H1 (cell line): Measurements from ENCODE around the gene NHSL2.

Source experiments
- BRCA1 ChIP-seq: IDR thresholded peaks from 2 replicates; pipeline ENCODE4 v1.6.1; 2012; ENCODE audit warnings: low read depth, low read length, improper control_type of control experiment
- CBX8 ChIP-seq: fragments of 300-800, 300-1000 bp; sonication (generic); IDR thresholded peaks from 2 replicates; pipeline ENCODE4 v1.7.1; 2016; ENCODE audit warnings: low read depth, low read length, borderline replicate concordance
- RBBP5 ChIP-seq: IDR thresholded peaks from 2 replicates; pipeline ENCODE4 v1.7.1; 2012; ENCODE audit warnings: low read depth, mild to moderate bottlenecking, inconsistent platforms, low read length, moderate library complexity, borderline replicate concordance
- RNF2 ChIP-seq: fragments of 200-900, 300-1000 bp; sonication (generic); IDR thresholded peaks from 2 replicates; pipeline ENCODE4 v1.7.1; 2016; ENCODE audit warnings: borderline replicate concordance, low read depth, mild to moderate bottlenecking, antibody characterized with exemption, low read length; ENCODE audit not compliant: poor library complexity, severe bottlenecking; ENCODE audit errors: missing control alignments
- TF ChIP-seq, protein P1 (sequence below): IDR thresholded peaks from 2 replicates; pipeline ENCODE4 v1.6.1; 2011; ENCODE audit warnings: low read length, improper control_type of control experiment

DNA sequence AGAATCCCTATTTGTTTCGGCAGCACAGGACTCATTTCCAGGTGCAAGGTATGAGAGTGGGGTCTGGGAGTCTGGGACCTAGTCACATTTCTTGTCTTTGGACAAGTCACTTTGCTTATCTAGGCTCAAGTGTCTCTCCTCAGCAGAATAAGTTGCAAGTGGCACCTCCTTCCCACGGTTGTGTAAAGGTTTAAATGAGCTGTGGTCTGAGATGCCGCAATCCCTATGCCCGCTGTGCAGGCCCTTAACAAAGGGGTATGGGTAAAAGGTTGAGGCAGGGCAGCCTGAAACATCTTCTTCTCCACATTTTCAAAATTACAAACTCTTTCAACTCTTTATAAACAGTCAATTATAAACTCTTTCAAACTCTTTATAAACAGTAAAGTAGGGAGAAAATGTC is 127.4 kb downstream of the NHSL2 start:
- TF ChIP-seq RBBP5 (no peak), BRCA1 (no peak), RNF2 (no peak), CBX8 (no peak)
- TF ChIP-seq, protein P1, sequence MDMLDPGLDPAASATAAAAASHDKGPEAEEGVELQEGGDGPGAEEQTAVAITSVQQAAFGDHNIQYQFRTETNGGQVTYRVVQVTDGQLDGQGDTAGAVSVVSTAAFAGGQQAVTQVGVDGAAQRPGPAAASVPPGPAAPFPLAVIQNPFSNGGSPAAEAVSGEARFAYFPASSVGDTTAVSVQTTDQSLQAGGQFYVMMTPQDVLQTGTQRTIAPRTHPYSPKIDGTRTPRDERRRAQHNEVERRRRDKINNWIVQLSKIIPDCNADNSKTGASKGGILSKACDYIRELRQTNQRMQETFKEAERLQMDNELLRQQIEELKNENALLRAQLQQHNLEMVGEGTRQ, result no peak
